HEK293 (cell line): ENCODE measurements around the gene SPACA6.
"Not testable (repeated sequence)": the region's sequence is repeated elsewhere in the genome, so short reads cannot be mapped to it uniquely, and the experiment has no call there.

Source experiments
- CTCF ChIA-PET: fragments of 350-600 bp; formaldehyde crosslinking; extraction: SDS; loops from one replicate; lab custom pipeline; 2021; ENCODE audit warnings: antibody characterized with exemption; lab: Yijun Ruan, JAX
- POLR2A ChIA-PET: fragments of 300-600 bp; formaldehyde crosslinking; extraction: SDS; loops from one replicate; lab custom pipeline; 2020; ENCODE audit warnings: antibody characterized with exemption, inconsistent platforms; lab: Yijun Ruan, JAX
- H3K27ac ChIP-seq: fragments of 200-500 bp; sonication (Bioruptor generic); 2 replicates; pipeline ENCODE4 v1.5.1; 2014; ENCODE audit warnings: low read depth, low read length, control low read depth, inconsistent platforms; ENCODE audit errors: extremely low read depth
- H3K36me3 ChIP-seq, 2 experiments: fragments of 200-500 bp in 1 of 2; sonication (Bioruptor generic) in 1 of 2; 1 replicate in 1 of 2; 2 replicates in 1 of 2; pipeline ENCODE4 v1.5.1; 2014 to 2017; ENCODE audit warnings: inconsistent platforms in 2 of 2, low read length in 2 of 2; ENCODE audit not compliant: control insufficient read depth in 2 of 2, insufficient read depth in 1 of 2
- H3K4me1 ChIP-seq: fragments of 200-500 bp; sonication (Bioruptor generic); 2 replicates; pipeline ENCODE4 v1.5.1; 2014; ENCODE audit warnings: mild to moderate bottlenecking, low read length, inconsistent platforms; ENCODE audit not compliant: control insufficient read depth, insufficient read depth
- H3K4me3 ChIP-seq: 2 replicates; pipeline ENCODE4 v1.5.1; 2011; ENCODE audit warnings: low read depth, mild to moderate bottlenecking, control low read depth, low read length, moderate library complexity
- H3K9me3 ChIP-seq: fragments of 200-500 bp; sonication (Bioruptor generic); 2 replicates; pipeline ENCODE4 v1.5.1; 2014; ENCODE audit warnings: low read depth, low read length, inconsistent platforms; ENCODE audit not compliant: control insufficient read depth, insufficient read depth
- ATF2 ChIP-seq: fragments of 450-650 bp; formaldehyde crosslinking; IDR thresholded peaks from 2 replicates; pipeline ENCODE4 v1.5.1; 2016; ENCODE audit warnings: missing biosample characterization, missing genetic modification characterization, low read depth
- KLF1 ChIP-seq: fragments of 450-650 bp; formaldehyde crosslinking; IDR thresholded peaks from 2 replicates; pipeline ENCODE4 v1.5.1; 2016; ENCODE audit warnings: missing biosample characterization, missing genetic modification characterization
- PBX3 ChIP-seq: sonication (generic); formaldehyde crosslinking; IDR thresholded peaks from 2 replicates; pipeline ENCODE4 v1.8.1; 2022; ENCODE audit warnings: mild to moderate bottlenecking, moderate library complexity, missing genetic modification reagents
- PRDM1 ChIP-seq: fragments of 450-650 bp; formaldehyde crosslinking; IDR thresholded peaks from 2 replicates; pipeline ENCODE4; 2016; ENCODE audit warnings: missing biosample characterization, missing genetic modification characterization
- ZBTB49 ChIP-seq: fragments of 450-650 bp; formaldehyde crosslinking; IDR thresholded peaks from 2 replicates; pipeline ENCODE4 v1.5.1; 2016; ENCODE audit warnings: missing biosample characterization, missing genetic modification characterization, low read depth
- ZEB2 ChIP-seq: fragments of 450-650 bp; formaldehyde crosslinking; IDR thresholded peaks from 2 replicates; pipeline ENCODE4 v1.5.1; 2016; ENCODE audit warnings: missing biosample characterization, missing genetic modification characterization
- ZNF132 ChIP-seq: fragments of 450-650 bp; formaldehyde crosslinking; IDR thresholded peaks from 2 replicates; pipeline ENCODE4 v1.5.1; 2017; ENCODE audit warnings: missing biosample characterization, missing genetic modification characterization, borderline replicate concordance
- ZNF174 ChIP-seq: fragments of 450-650 bp; formaldehyde crosslinking; IDR thresholded peaks from 2 replicates; pipeline ENCODE4 v1.5.0; 2017; ENCODE audit warnings: missing biosample characterization, mild to moderate bottlenecking, missing genetic modification characterization
- ZNF202 ChIP-seq: fragments of 450-650 bp; formaldehyde crosslinking; IDR thresholded peaks from 2 replicates; pipeline ENCODE4 v1.5.1; 2016; ENCODE audit warnings: missing biosample characterization, missing genetic modification characterization, borderline replicate concordance
- ZNF248 ChIP-seq: fragments of 450-650 bp; formaldehyde crosslinking; IDR thresholded peaks from 2 replicates; pipeline ENCODE4 v1.5.1; 2017; ENCODE audit warnings: missing biosample characterization, missing genetic modification characterization
- ZNF335 ChIP-seq: fragments of 450-650 bp; formaldehyde crosslinking; conservative IDR thresholded peaks from 2 replicates; pipeline ENCODE4 v1.5.1; 2016; ENCODE audit warnings: missing biosample characterization, missing genetic modification characterization
- ZNF391 ChIP-seq: fragments of 450-650 bp; formaldehyde crosslinking; IDR thresholded peaks from 2 replicates; pipeline ENCODE4 v1.5.1; 2016; ENCODE audit warnings: low read depth, missing biosample characterization, missing genetic modification characterization, borderline replicate concordance
- ZNF433 ChIP-seq: fragments of 450-650 bp; formaldehyde crosslinking; IDR thresholded peaks from 2 replicates; pipeline ENCODE4 v1.5.1; 2016; ENCODE audit warnings: missing biosample characterization, missing genetic modification characterization, low read depth
- ZNF488 ChIP-seq: fragments of 450-650 bp; formaldehyde crosslinking; IDR thresholded peaks from 2 replicates; pipeline ENCODE4 v1.5.1; 2016; ENCODE audit warnings: missing biosample characterization, missing genetic modification characterization
- ZNF510 ChIP-seq: fragments of 450-650 bp; formaldehyde crosslinking; IDR thresholded peaks from 2 replicates; pipeline ENCODE4 v1.5.1; 2018; ENCODE audit warnings: mild to moderate bottlenecking, missing genetic modification characterization, missing biosample characterization; ENCODE audit not compliant: insufficient replicate concordance
- ZNF561 ChIP-seq: fragments of 450-650 bp; IDR thresholded peaks from 2 replicates; pipeline ENCODE4 v1.5.1; 2018; ENCODE audit warnings: missing biosample characterization, missing genetic modification characterization, borderline replicate concordance
- ZXDB ChIP-seq: fragments of 450-650 bp; formaldehyde crosslinking; IDR thresholded peaks from 2 replicates; pipeline ENCODE4 v1.5.1; 2016; ENCODE audit warnings: missing biosample characterization, missing genetic modification characterization

SPACA6 gene

GRCh38 chr19:51737924-51738323 is 44.8 kb downstream of the SPACA6 start:
- TF ChIP-seq ATF2 (tag by site-specific recombination), result no peak
- TF ChIP-seq ZNF248 (tag by site-specific recombination), result no peak
- TF ChIP-seq ZNF561, result no peak
- no peak for TF ChIP-seq ZNF202 (tag by site-specific recombination)
- TF ChIP-seq ZNF132 (tag by site-specific recombination), result no peak
- no peak for TF ChIP-seq ZBTB49 (tag by site-specific recombination)
- no peak for TF ChIP-seq ZXDB (tag by site-specific recombination)
- no peak for TF ChIP-seq PBX3
- TF ChIP-seq ZNF488 (tag by site-specific recombination), result no peak
- TF ChIP-seq ZNF433 (tag by site-specific recombination), result no peak
- TF ChIP-seq ZNF391 (tag by site-specific recombination), result no peak
- TF ChIP-seq ZNF510, result no peak
- TF ChIP-seq ZNF174 (tag by site-specific recombination), result no peak
- no peak for TF ChIP-seq PRDM1 (tag by site-specific recombination)
- no peak for TF ChIP-seq ZEB2 (tag by site-specific recombination)
- TF ChIP-seq ZNF335 (tag by site-specific recombination), result no peak
- no peak for TF ChIP-seq KLF1
- Histone ChIP-seq H3K4me3 (no peak overlapping the region), H3K27ac (no peak overlapping the region), H3K4me1 (no peaks in the 10 kb centered on the region), H3K36me3 (no peaks in the 10 kb centered on the region), H3K9me3 (no peaks in the 10 kb centered on the region)
- POLR2A ChIA-PET, result interaction anchor here (1.2 kb wide), 1 partner anchor 49 kb away, joined by 4 read pairs; no protein-coding TSS in a partner anchor
- CTCF ChIA-PET, result interaction anchor here (1.6 kb wide), 1 partner anchor 40 kb away, joined by 3 read pairs; no protein-coding TSS in a partner anchor

- H3K4me1 ChIP-seq, H3K27ac ChIP-seq, H3K4me3 ChIP-seq, H3K36me3 ChIP-seq, CTCF ChIA-PET, H3K9me3 ChIP-seq: not testable (repeated sequence)
- POLR2A ChIA-PET, result interaction anchor here (1.2 kb wide), 1 partner anchor 50 kb away, joined by 4 read pairs; no protein-coding TSS in a partner anchor
Observed at GRCh38 chr19:51738523-51738922, 45.4 kb downstream of the SPACA6 start.
